ENCODE measurements around the gene PRKCA.
"Not testable (repeated sequence)": the region's sequence is repeated elsewhere in the genome, so short reads cannot be mapped to it uniquely, and the experiment has no call there.

The PRKCA gene

GRCh38 chr17:66398617-66399016 lies 96.2 kb downstream of the PRKCA start:
- H3K4me2 ChIP-seq (ENCODE audit: low read length): no peak overlapping the region
- H3K79me2 ChIP-seq (ENCODE audit: control insufficient read depth, low read length): no peaks in the 10 kb centered on the region
- no peak overlapping the region for H3K4me3 ChIP-seq (ENCODE audit: low read length)
- no peak overlapping the region for H3K27ac ChIP-seq (ENCODE audit: low read depth, low read length)
- peaks cover 5% of the 10 kb centered on the region; the same call in 1 of the 2 replicates for H3K27me3 ChIP-seq (ENCODE audit: control insufficient read depth, low read length)
- TF ChIP-seq EZH2phosphoT487 (IDR thresholded peaks at IDR 0.05; ENCODE audit: borderline replicate concordance, low read length) (no peak), CTCF (IDR thresholded peaks at IDR 0.05; ENCODE audit: low read depth, low read length, poor library complexity, severe bottlenecking) (no peak)
- H4K20me1 ChIP-seq (ENCODE audit: control insufficient read depth, insufficient read depth, low read depth, low read length): no peaks in the 10 kb centered on the region
- peaks cover 7% of the 10 kb centered on the region for H3K4me1 ChIP-seq (ENCODE audit: control insufficient read depth, low read length)
- no peaks in the 10 kb centered on the region for H3K9me3 ChIP-seq (ENCODE audit: control insufficient read depth, insufficient read depth, low read length)
- H3F3A ChIP-seq (ENCODE audit: control insufficient read depth, insufficient read depth): no peaks in the 10 kb centered on the region
- no peaks in the 10 kb centered on the region for H3K36me3 ChIP-seq (ENCODE audit: control insufficient read depth, low read length)
- no peaks in the 10 kb centered on the region for H3K9me2 ChIP-seq (replicated peaks; ENCODE audit: control insufficient read depth, low read length)

- Histone ChIP-seq H3K4me3 (ENCODE audit: low read length) (no peak overlapping the region), H3K27ac (ENCODE audit: low read depth, low read length) (no peak overlapping the region), H3K4me1 (ENCODE audit: control insufficient read depth, low read length) (peaks cover 13% of the 10 kb centered on the region), H3K79me2 (ENCODE audit: control insufficient read depth, low read length) (no peaks in the 10 kb centered on the region), H3F3A (ENCODE audit: control insufficient read depth, insufficient read depth) (no peaks in the 10 kb centered on the region), H3K9me2 (replicated peaks; ENCODE audit: control insufficient read depth, low read length) (no peaks in the 10 kb centered on the region), H3K36me3 (ENCODE audit: control insufficient read depth, low read length) (no peaks in the 10 kb centered on the region), H4K20me1 (ENCODE audit: control insufficient read depth, insufficient read depth, low read depth, low read length) (no peaks in the 10 kb centered on the region; the same call in 1 of the 2 replicates), H3K9me3 (ENCODE audit: control insufficient read depth, insufficient read depth, low read length) (no peaks in the 10 kb centered on the region), H3K27me3 (ENCODE audit: control insufficient read depth, low read length) (peaks cover 5% of the 10 kb centered on the region; the same call in 1 of the 2 replicates), H3K4me2 (ENCODE audit: low read length) (no peak overlapping the region)
- TF ChIP-seq EZH2phosphoT487 (IDR thresholded peaks at IDR 0.05; ENCODE audit: borderline replicate concordance, low read length) (no peak), CTCF (IDR thresholded peaks at IDR 0.05; ENCODE audit: low read depth, low read length, poor library complexity, severe bottlenecking) (no peak)
Measured at GRCh38 chr17:66399441-66399840, 97.0 kb downstream of the PRKCA start.

GRCh38 chr17:66400041-66400688 lies 97.8 kb downstream of the PRKCA start:
- not testable (repeated sequence) for H3F3A ChIP-seq (ENCODE audit: control insufficient read depth, insufficient read depth); H3K4me3 ChIP-seq (ENCODE audit: low read length); H3K4me2 ChIP-seq (ENCODE audit: low read length); H3K36me3 ChIP-seq (ENCODE audit: control insufficient read depth, low read length); H3K27ac ChIP-seq (ENCODE audit: low read depth, low read length); H3K9me2 ChIP-seq (replicated peaks; ENCODE audit: control insufficient read depth, low read length); H4K20me1 ChIP-seq (ENCODE audit: control insufficient read depth, insufficient read depth, low read depth, low read length); H3K79me2 ChIP-seq (ENCODE audit: control insufficient read depth, low read length); H3K9me3 ChIP-seq (ENCODE audit: control insufficient read depth, insufficient read depth, low read length); H3K27me3 ChIP-seq (ENCODE audit: control insufficient read depth, low read length)
- peaks cover 13% of the 10 kb centered on the region for H3K4me1 ChIP-seq (ENCODE audit: control insufficient read depth, low read length)

- H3F3A ChIP-seq (ENCODE audit: control insufficient read depth, insufficient read depth): no peaks in the 10 kb centered on the region
- H3K9me3 ChIP-seq (ENCODE audit: control insufficient read depth, insufficient read depth, low read length): no peaks in the 10 kb centered on the region
- TF ChIP-seq EZH2phosphoT487 (IDR thresholded peaks at IDR 0.05; ENCODE audit: borderline replicate concordance, low read length): no peak
- H3K4me2 ChIP-seq (ENCODE audit: low read length): no peak overlapping the region
- peaks cover 5% of the 10 kb centered on the region; the same call in 1 of the 2 replicates for H3K27me3 ChIP-seq (ENCODE audit: control insufficient read depth, low read length)
- no peak overlapping the region for H3K27ac ChIP-seq (ENCODE audit: low read depth, low read length)
- no peak overlapping the region for H3K4me3 ChIP-seq (ENCODE audit: low read length)
- no peaks in the 10 kb centered on the region for H3K9me2 ChIP-seq (replicated peaks; ENCODE audit: control insufficient read depth, low read length)
- peaks cover 6% of the 10 kb centered on the region; the same call in 1 of the 2 replicates for H4K20me1 ChIP-seq (ENCODE audit: control insufficient read depth, insufficient read depth, low read depth, low read length)
- H3K4me1 ChIP-seq (ENCODE audit: control insufficient read depth, low read length): peaks cover 13% of the 10 kb centered on the region
- H3K36me3 ChIP-seq (ENCODE audit: control insufficient read depth, low read length): no peaks in the 10 kb centered on the region
- H3K79me2 ChIP-seq (ENCODE audit: control insufficient read depth, low read length): no peaks in the 10 kb centered on the region
Measured at GRCh38 chr17:66400698-66401097, 98.3 kb downstream of the PRKCA start.

Data from DOHH2 (cell line).